MM.1S (cell line): ENCODE results near the gene ACOT9.

Source experiments
- CTCF ChIP-seq: fragments of 300-600 bp; sonication (generic); IDR thresholded peaks from 2 replicates; pipeline ENCODE4 v1.5.1; 2016; ENCODE audit warnings: antibody characterized with exemption, low read length, mixed read lengths
- EZH2phosphoT487 ChIP-seq: fragments of 300-600 bp; sonication (generic); IDR thresholded peaks from 2 replicates; pipeline ENCODE4 v1.6.1; 2018; ENCODE audit warnings: antibody characterized with exemption, low read length

GRCh38 chrX:23776363-23776762 is 33.3 kb upstream of the ACOT9 start:
- TF ChIP-seq CTCF (no peak), EZH2phosphoT487 (no peak)
